ENCODE data around the gene CALY. TPM values are rescaled to one million over a fixed set of nuclear protein-coding genes. Genes with fewer than 3 reads are reported as not detected.

The CALY gene, protein sequence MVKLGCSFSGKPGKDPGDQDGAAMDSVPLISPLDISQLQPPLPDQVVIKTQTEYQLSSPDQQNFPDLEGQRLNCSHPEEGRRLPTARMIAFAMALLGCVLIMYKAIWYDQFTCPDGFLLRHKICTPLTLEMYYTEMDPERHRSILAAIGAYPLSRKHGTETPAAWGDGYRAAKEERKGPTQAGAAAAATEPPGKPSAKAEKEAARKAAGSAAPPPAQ
- under 1 TPM; 0.05 to 0.12 TPM for polyA plus RNA-seq

DNA sequence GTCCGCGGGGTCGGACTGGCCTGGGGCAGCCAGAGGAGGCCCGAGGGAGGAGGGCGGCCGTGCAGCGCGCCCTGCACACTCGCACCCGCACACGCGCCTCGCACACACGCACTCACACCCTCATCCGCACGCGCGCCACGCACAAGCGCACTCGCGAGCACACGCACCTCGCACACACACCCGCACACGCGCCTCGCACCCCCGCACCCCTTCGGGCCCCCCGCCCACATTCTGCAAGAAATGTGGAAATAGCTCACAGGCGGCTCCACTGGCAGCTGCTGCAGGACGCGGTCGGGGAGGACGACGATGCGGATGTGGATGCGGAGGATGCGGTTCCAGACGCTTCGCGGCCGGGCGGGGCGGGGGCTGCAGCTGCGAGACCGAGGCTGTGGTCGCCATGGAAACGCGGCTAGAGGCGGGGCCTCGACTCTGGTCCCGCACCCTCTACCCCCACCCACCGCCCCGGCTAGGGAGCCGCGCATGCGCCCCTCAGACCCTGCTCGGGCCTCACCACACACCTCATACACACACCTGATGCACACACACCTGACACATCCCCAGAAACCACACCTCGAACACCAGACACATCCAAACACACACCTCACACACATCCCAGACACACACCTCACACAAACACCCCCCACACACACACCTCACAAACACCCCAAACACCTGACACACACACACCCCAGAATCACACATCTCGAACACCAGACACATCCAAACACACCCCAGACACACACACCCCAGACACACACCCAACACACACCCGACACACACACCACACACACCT lies at the start of gene CALY:
Gene CALY, minus strand, starts transcription at position 320 of the 793 bp plus-strand sequence. CDS start 7,907 bp downstream, outside the sequence.
- H3K4me3 ChIP-seq (ENCODE audit: low read depth in 1 of 2, low read length in 2 of 2): peak within 1 kb of the TSS; percentile 19 to 29
- WGBS, 2 donors: 9 to 14% methylated on average over 51 to 63 of the region's 63 CpGs
- H3K27me3 ChIP-seq (ENCODE audit: control insufficient read depth in 1 of 2, insufficient read depth in 2 of 2, low read length in 2 of 2): peaks cover 0 to 11% of the 10 kb centered on the region in 2 donors
- peaks cover 0 to 7% of the 10 kb centered on the region in 2 donors for H3K9me3 ChIP-seq (ENCODE audit: control insufficient read depth in 2 of 2, insufficient read depth in 1 of 2, low read depth in 1 of 2, low read length in 1 of 2)
- H3K4me1 ChIP-seq (ENCODE audit: control insufficient read depth in 2 of 2, insufficient read depth in 2 of 2, low read length in 1 of 2): peaks cover 5 to 8% of the 10 kb centered on the region in 2 donors
- no peak within 1 kb of the TSS for H3K27ac ChIP-seq (ENCODE audit: low read depth in 2 of 2, low read length in 1 of 2)
- no peaks in the 10 kb centered on the region for H3K36me3 ChIP-seq (ENCODE audit: control insufficient read depth in 2 of 2, insufficient read depth in 2 of 2, low read length in 1 of 2)

DNA sequence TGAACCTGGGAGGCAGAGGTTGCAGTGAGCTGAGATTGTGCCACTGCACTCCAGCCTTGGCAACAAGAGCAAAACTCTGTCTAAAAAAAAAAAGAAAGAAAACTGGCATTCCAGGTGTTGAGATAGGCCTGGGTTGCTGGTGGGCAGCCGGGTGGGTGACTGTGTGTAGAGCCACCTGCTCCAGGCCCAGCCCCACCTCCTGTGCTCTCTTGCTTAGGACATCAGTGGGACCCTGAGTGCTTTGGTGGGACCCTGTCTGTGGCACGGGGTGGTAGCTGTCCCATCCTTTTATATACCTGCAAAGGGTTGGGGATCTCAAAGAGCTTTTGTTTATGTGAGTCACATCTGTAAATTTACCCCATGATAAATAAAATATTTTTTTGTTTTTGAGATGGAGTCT lies 48.5 kb upstream of the CALY start:
- H3K4me3 ChIP-seq (ENCODE audit: low read depth in 1 of 2, low read length in 2 of 2): no peak overlapping the region
- H3K9me3 ChIP-seq (ENCODE audit: control insufficient read depth in 2 of 2, insufficient read depth in 1 of 2, low read depth in 1 of 2, low read length in 1 of 2): no peaks in the 10 kb centered on the region
- WGBS, 2 donors: 92 to 97% methylated on average over 2 of the region's 2 CpGs
- peaks cover 0 to 14% of the 10 kb centered on the region in 2 donors for H3K36me3 ChIP-seq (ENCODE audit: control insufficient read depth in 2 of 2, insufficient read depth in 2 of 2, low read length in 1 of 2)
- H3K4me1 ChIP-seq (ENCODE audit: control insufficient read depth in 2 of 2, insufficient read depth in 2 of 2, low read length in 1 of 2): peaks cover 0 to 4% of the 10 kb centered on the region in 2 donors
- no peak overlapping the region for H3K27ac ChIP-seq (ENCODE audit: low read depth in 2 of 2, low read length in 1 of 2)
- H3K27me3 ChIP-seq (ENCODE audit: control insufficient read depth in 1 of 2, insufficient read depth in 2 of 2, low read length in 2 of 2): no peaks in the 10 kb centered on the region

DNA sequence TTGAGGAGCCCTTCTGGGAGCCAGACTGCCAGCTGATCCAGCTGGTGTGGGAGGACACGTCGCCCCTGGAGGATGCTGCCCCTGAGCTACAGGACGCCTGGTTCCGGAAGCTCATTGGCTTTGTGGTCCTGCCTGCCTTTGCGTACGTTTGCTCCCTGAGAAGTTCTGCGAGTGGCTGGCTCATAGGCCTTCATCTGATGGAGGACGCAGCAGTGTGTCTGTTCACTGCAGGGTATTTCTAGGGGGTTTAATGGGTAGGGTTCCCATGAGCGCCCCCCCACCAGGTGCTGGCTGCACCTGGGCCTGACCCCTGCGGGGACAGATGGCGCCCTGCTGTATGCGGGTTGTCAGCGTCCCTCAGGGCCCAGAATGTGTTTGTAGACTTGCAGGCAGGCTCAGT lies 47.4 kb upstream of the CALY start:
- Histone ChIP-seq H3K27me3 (ENCODE audit: control insufficient read depth in 1 of 2, insufficient read depth in 2 of 2, low read length in 2 of 2) (no peaks in the 10 kb centered on the region), H3K9me3 (ENCODE audit: control insufficient read depth in 2 of 2, insufficient read depth in 1 of 2, low read depth in 1 of 2, low read length in 1 of 2) (no peaks in the 10 kb centered on the region), H3K4me3 (ENCODE audit: low read depth in 1 of 2, low read length in 2 of 2) (no peak overlapping the region), H3K4me1 (ENCODE audit: control insufficient read depth in 2 of 2, insufficient read depth in 2 of 2, low read length in 1 of 2) (peaks cover 0 to 11% of the 10 kb centered on the region in 2 donors), H3K36me3 (ENCODE audit: control insufficient read depth in 2 of 2, insufficient read depth in 2 of 2, low read length in 1 of 2) (peaks cover 0 to 14% of the 10 kb centered on the region in 2 donors), H3K27ac (ENCODE audit: low read depth in 2 of 2, low read length in 1 of 2) (no peak overlapping the region)
- 93 to 94% methylated on average over 13 of the region's 13 CpGs for WGBS, 2 donors

DNA sequence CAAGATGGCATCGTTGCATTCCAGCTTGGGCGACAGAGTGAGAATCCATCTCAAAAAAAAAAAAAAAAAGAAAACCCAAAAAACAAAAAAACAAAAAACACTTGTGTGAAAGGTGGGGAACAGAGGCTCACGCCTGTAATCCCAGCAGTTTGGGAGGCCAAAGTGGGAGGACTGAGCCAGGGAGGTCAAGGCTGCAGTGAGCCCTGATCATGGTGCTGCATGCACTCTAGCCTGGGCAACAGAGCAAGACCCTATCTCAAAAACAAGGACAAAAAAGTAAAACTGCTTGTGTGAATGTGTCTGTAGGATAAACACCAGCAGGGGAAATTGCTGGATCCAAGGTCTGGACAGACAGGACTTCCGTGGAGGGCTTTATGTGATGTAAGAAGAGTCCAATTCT lies 46.9 kb upstream of the CALY start:
- Histone ChIP-seq H3K36me3 (ENCODE audit: control insufficient read depth in 2 of 2, insufficient read depth in 2 of 2, low read length in 1 of 2) (peaks cover 0 to 14% of the 10 kb centered on the region in 2 donors), H3K9me3 (ENCODE audit: control insufficient read depth in 2 of 2, insufficient read depth in 1 of 2, low read depth in 1 of 2, low read length in 1 of 2) (no peaks in the 10 kb centered on the region), H3K4me1 (ENCODE audit: control insufficient read depth in 2 of 2, insufficient read depth in 2 of 2, low read length in 1 of 2) (peaks cover 0 to 11% of the 10 kb centered on the region in 2 donors), H3K27ac (ENCODE audit: low read depth in 2 of 2, low read length in 1 of 2) (no peak overlapping the region), H3K27me3 (ENCODE audit: control insufficient read depth in 1 of 2, insufficient read depth in 2 of 2, low read length in 2 of 2) (no peaks in the 10 kb centered on the region), H3K4me3 (ENCODE audit: low read depth in 1 of 2, low read length in 2 of 2) (no peak overlapping the region)
- WGBS, 2 donors: 96% methylated on average over 4 of the region's 4 CpGs

DNA sequence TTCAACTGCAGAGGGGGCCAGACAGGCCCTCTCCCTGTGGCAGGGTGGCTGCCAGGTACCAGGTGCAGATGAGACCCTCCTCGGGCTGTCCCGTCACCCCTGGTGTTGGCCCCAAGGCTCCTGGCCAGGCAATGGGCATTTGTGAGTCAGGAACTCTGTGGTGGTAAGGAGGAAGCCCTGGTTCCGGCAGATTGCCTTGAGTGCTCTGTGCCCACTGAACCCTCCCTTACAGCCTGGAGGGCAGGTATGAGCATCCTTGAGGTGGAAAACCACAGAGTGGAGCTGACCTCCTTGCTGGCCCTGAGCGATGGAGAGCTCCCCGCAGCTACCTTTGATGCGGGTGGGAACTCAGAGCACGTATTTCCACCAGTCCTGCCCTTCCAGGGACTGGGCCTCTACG lies 44.3 kb upstream of the CALY start:
- H3K36me3 ChIP-seq (ENCODE audit: control insufficient read depth in 2 of 2, insufficient read depth in 2 of 2, low read length in 1 of 2): peaks cover 0 to 14% of the 10 kb centered on the region in 2 donors
- H3K9me3 ChIP-seq (ENCODE audit: control insufficient read depth in 2 of 2, insufficient read depth in 1 of 2, low read depth in 1 of 2, low read length in 1 of 2): no peaks in the 10 kb centered on the region
- H3K4me1 ChIP-seq (ENCODE audit: control insufficient read depth in 2 of 2, insufficient read depth in 2 of 2, low read length in 1 of 2): peaks cover 0 to 17% of the 10 kb centered on the region in 2 donors
- H3K27ac ChIP-seq (ENCODE audit: low read depth in 2 of 2, low read length in 1 of 2): peak overlapping the region in 1 of 2 donors; percentile 0
- WGBS, 2 donors: 90 to 91% methylated on average over 8 of the region's 8 CpGs
- H3K4me3 ChIP-seq (ENCODE audit: low read depth in 1 of 2, low read length in 2 of 2): no peak overlapping the region
- H3K27me3 ChIP-seq (ENCODE audit: control insufficient read depth in 1 of 2, insufficient read depth in 2 of 2, low read length in 2 of 2): no peaks in the 10 kb centered on the region

DNA sequence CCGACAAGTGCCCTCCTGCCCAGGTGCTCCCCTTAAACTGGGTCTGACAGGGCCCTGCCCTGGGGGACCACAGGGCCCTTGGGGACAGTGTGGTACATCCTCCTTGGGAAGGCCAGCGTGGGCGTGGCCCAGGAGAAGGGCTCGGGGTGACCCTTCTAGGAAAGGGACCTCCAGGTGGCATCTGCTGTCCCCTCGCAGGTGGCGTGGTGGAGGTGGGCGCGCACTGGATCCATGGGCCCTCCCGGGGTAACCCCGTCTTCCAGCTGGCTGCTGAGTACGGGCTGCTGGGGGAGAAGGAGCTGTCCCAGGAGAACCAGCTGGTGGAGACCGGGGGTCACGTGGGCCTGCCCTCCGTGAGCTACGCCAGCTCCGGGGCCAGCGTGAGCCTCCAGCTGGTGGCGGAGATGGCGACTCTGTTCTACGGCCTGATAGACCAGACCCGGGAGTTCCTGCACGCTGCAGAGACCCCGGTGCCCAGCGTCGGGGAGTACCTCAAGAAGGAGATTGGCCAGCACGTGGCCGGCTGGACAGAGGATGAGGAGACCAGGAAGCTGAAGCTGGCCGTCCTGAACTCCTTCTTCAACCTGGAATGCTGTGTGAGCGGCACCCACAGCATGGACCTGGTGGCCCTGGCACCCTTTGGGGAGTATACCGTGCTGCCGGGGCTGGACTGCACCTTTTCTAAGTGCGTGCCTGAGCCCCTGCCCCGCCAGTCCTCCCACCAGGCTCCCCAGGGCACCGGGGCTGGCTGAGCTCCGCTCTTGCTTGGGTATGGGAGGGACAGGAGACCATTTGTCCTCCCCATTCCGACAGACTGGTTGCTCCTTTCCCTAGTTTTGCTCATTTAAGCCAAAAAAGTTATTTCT lies 43.3 kb upstream of the CALY start:
- peaks cover 0 to 14% of the 10 kb centered on the region in 2 donors for H3K36me3 ChIP-seq (ENCODE audit: control insufficient read depth in 2 of 2, insufficient read depth in 2 of 2, low read length in 1 of 2)
- H3K4me1 ChIP-seq (ENCODE audit: control insufficient read depth in 2 of 2, insufficient read depth in 2 of 2, low read length in 1 of 2): peaks cover 0 to 17% of the 10 kb centered on the region in 2 donors
- H3K4me3 ChIP-seq (ENCODE audit: low read depth in 1 of 2, low read length in 2 of 2): peak overlapping the region; percentile 56 to 71
- 89 to 90% methylated on average over 36 of the region's 36 CpGs for WGBS, 2 donors
- H3K27me3 ChIP-seq (ENCODE audit: control insufficient read depth in 1 of 2, insufficient read depth in 2 of 2, low read length in 2 of 2): no peaks in the 10 kb centered on the region
- H3K9me3 ChIP-seq (ENCODE audit: control insufficient read depth in 2 of 2, insufficient read depth in 1 of 2, low read depth in 1 of 2, low read length in 1 of 2): no peaks in the 10 kb centered on the region
- peak overlapping the region; percentile 91 to 96 for H3K27ac ChIP-seq (ENCODE audit: low read depth in 2 of 2, low read length in 1 of 2)

DNA sequence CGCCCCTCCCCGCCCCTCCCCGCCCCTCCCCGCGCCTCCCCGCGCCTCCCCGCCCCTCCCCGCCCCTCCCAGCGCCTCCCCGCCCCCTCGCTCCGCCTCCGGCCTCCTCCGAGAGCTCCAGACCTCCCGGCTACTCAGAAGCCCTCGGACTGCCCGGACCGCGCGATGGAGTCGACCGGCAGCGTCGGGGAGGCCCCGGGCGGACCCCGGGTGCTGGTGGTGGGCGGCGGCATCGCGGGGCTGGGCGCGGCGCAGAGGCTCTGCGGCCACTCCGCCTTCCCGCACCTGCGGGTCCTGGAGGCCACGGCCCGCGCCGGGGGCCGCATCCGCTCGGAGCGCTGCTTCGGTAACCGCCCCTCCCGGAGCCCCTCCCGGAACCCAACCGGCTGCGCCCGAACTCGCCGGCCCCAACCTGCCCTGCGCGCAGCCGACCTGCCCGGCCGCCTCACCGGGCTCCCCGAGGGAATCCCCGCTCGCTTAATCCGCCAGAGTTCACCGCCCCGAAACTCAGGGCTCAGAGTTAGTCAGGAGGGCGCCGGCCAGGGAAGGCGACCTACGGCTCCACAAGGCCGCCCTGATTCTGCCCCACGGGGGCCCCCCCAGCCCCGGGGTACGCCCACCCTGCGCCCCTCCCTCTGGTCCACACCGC lies 42.6 kb upstream of the CALY start, which contains the start of gene PAOX:
Gene PAOX, plus strand, starts transcription at position 111 of the 649 bp plus-strand sequence. Its CDS starts 55 bp downstream, at position 166.
- Histone ChIP-seq H3K27me3 (ENCODE audit: control insufficient read depth in 1 of 2, insufficient read depth in 2 of 2, low read length in 2 of 2) (no peaks in the 10 kb centered on the region), H3K36me3 (ENCODE audit: control insufficient read depth in 2 of 2, insufficient read depth in 2 of 2, low read length in 1 of 2) (peaks cover 0 to 13% of the 10 kb centered on the region in 2 donors), H3K9me3 (ENCODE audit: control insufficient read depth in 2 of 2, insufficient read depth in 1 of 2, low read depth in 1 of 2, low read length in 1 of 2) (no peaks in the 10 kb centered on the region), H3K27ac (ENCODE audit: low read depth in 2 of 2, low read length in 1 of 2) (peak within 1 kb of the TSS; percentile 91 to 96), H3K4me1 (ENCODE audit: control insufficient read depth in 2 of 2, insufficient read depth in 2 of 2, low read length in 1 of 2) (peaks cover 0 to 17% of the 10 kb centered on the region in 2 donors), H3K4me3 (ENCODE audit: low read depth in 1 of 2, low read length in 2 of 2) (peak within 1 kb of the TSS; percentile 56 to 71)
- WGBS, 2 donors: 2 to 5% methylated on average over 40 to 68 of the region's 78 CpGs

DNA sequence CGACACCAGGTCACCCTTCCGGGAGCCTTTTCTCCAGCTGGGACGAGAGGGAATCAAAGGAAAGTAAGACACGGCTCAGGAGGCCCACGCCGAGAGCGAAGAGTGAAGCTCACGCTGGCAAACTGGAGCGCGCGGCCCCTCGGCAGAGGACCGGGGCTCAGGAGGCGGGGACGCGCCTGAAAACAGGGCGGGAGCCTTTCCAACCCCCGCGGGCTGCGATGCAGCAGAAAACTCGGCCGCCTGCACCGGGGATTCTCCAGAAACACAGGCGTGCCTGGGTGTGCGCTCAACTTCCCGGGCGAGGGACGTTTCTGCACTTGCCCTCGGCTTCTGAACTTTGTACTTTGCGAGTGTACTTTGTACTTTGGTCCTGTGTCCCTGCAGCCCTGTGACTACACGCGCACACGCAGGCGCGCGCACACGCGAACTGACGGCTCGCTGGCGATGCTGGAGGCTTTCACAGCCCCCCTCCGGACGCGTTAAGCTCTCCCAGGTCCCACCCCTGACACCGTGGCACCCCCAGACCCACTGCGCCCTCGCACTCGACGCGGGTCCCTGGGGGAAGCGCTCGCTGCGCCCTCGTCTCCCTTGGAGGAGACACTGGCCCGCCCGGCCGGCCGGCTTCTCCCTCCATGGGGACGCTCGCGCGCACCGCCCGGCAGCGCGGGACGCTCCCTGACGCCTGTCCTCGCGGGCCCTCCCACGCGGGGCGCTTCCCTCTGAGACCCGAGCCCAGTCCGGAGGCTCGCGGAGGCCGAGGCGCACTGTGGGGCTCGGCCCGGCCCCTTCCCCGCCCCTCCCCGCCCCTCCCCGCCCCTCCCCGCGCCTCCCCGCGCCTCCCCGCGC lies 41.8 kb upstream of the CALY start:
- WGBS, 2 donors: 0 to 1% methylated on average over 78 to 84 of the region's 90 CpGs
- H3K27me3 ChIP-seq (ENCODE audit: control insufficient read depth in 1 of 2, insufficient read depth in 2 of 2, low read length in 2 of 2): no peaks in the 10 kb centered on the region
- H3K27ac ChIP-seq (ENCODE audit: low read depth in 2 of 2, low read length in 1 of 2): peak overlapping the region; percentile 89 to 96
- H3K36me3 ChIP-seq (ENCODE audit: control insufficient read depth in 2 of 2, insufficient read depth in 2 of 2, low read length in 1 of 2): peaks cover 0 to 9% of the 10 kb centered on the region in 2 donors
- H3K4me1 ChIP-seq (ENCODE audit: control insufficient read depth in 2 of 2, insufficient read depth in 2 of 2, low read length in 1 of 2): peaks cover 0 to 17% of the 10 kb centered on the region in 2 donors
- H3K9me3 ChIP-seq (ENCODE audit: control insufficient read depth in 2 of 2, insufficient read depth in 1 of 2, low read depth in 1 of 2, low read length in 1 of 2): no peaks in the 10 kb centered on the region
- peak overlapping the region; percentile 43 to 71 for H3K4me3 ChIP-seq (ENCODE audit: low read depth in 1 of 2, low read length in 2 of 2)

Data from esophagus (tissue), 2 donors.